K562 (cell line): ENCODE data around the gene BCAM. TPM values are rescaled to one million over a fixed set of nuclear protein-coding genes. Genes with fewer than 3 reads are reported as not detected.

Source experiments
- ATAC-seq: fragments of 200-7000 bp; cut with Tn5 transposase; 3 replicates; pipeline ENCODE4 v1.9.1; 2020; ENCODE audit warnings: moderate library complexity
- BruUV-seq: library from RNA; stranded (reverse); fragments of 400-500 nt; replicated peaks from 2 replicates; lab custom pipeline; 2021; lab: Mats Ljungman, UMichigan
- CTCF ChIA-PET: fragments of 300-600 bp; formaldehyde crosslinking; extraction: SDS; loops from one replicate; lab custom pipeline; 2021; ENCODE audit warnings: low intra/inter-chr PET ratio; lab: Yijun Ruan, JAX
- POLR2A ChIA-PET: fragments of 300-600, 350-650 bp; sonication (Branson Sonifier 250); formaldehyde crosslinking; extraction: SDS; loops from one replicate; lab custom pipeline; 2021; ENCODE audit warnings: antibody characterized with exemption, inconsistent platforms; lab: Yijun Ruan, JAX
- DNase-seq, 4 experiments: peaks; one replicate each; pipeline versions ENCODE4 v3.0.0 to v3.0.0-alpha.2; 2011 to 2018; ENCODE audit warnings: low spot score in 3 of 4, mixed read lengths in 3 of 4; ENCODE audit errors: extremely low read depth in 1 of 4
- FAIRE-seq: peaks from 2 replicates; lab custom pipeline; 2011; peaks lifted over from hg19 to GRCh38; lab: Jason Lieb, UNC
- H2AFZ ChIP-seq: 2 replicates; pipeline ENCODE4 v1.6.0; 2011; ENCODE audit warnings: low read depth, low read length, control low read depth, inconsistent platforms
- H3K27ac ChIP-seq: fragments of 200-600 bp; 3 replicates; pipeline ENCODE4 v1.8.0; 2011; ENCODE audit warnings: low read depth, mild to moderate bottlenecking, control low read depth, inconsistent platforms, low read length, moderate library complexity, mixed read lengths; ENCODE audit errors: extremely low read depth
- H3K27me3 ChIP-seq, 2 experiments: fragments of 300-600 bp in 1 of 2; 2 replicates in 1 of 2; 3 replicates in 1 of 2; pipeline versions ENCODE4 v1.6.0 to v1.8.0; 2011; ENCODE audit warnings: inconsistent platforms in 2 of 2, low read length in 2 of 2, mild to moderate bottlenecking in 1 of 2, mixed read lengths in 1 of 2, moderate library complexity in 1 of 2; ENCODE audit not compliant: control insufficient read depth in 2 of 2, insufficient read depth in 2 of 2
- H3K36me3 ChIP-seq: fragments of 300-600 bp; 3 replicates; pipeline ENCODE4 v1.8.0; 2011; ENCODE audit warnings: mild to moderate bottlenecking, low read length, inconsistent platforms; ENCODE audit not compliant: control insufficient read depth, insufficient read depth
- H3K4me1 ChIP-seq, 2 experiments: fragments of 200-600 bp in 1 of 2; replicated peaks in 1 of 2; 2 replicates in 1 of 2; 3 replicates in 1 of 2; pipeline versions ENCODE4 v1.5.1 to v1.8.0; 2011; ENCODE audit warnings: inconsistent platforms in 2 of 2, low read length in 2 of 2, mild to moderate bottlenecking in 1 of 2, mixed read lengths in 1 of 2, moderate library complexity in 1 of 2; ENCODE audit not compliant: control insufficient read depth in 2 of 2, insufficient read depth in 2 of 2
- H3K4me2 ChIP-seq: 2 replicates; pipeline ENCODE4 v1.6.1; 2011; ENCODE audit warnings: low read length, control low read depth, inconsistent platforms, mixed read lengths; ENCODE audit not compliant: insufficient read depth
- H3K4me3 ChIP-seq: fragments of 200-600 bp; sonication (generic), shearing (Covaris generic); 2 replicates; pipeline ENCODE4 v1.5.1; 2016; ENCODE audit warnings: control low read depth, inconsistent platforms
- H3K79me2 ChIP-seq: fragments of 200-600 bp; 3 replicates; pipeline ENCODE4 v1.8.0; 2011; ENCODE audit warnings: low read length, inconsistent platforms; ENCODE audit not compliant: control insufficient read depth, insufficient read depth
- H3K9ac ChIP-seq, 2 experiments: 2 replicates each; pipeline versions ENCODE4 v1.6.0 to v1.6.1; 2011; ENCODE audit warnings: low read depth in 2 of 2, low read length in 2 of 2, control low read depth in 1 of 2, inconsistent platforms in 1 of 2, mild to moderate bottlenecking in 1 of 2, mixed read lengths in 1 of 2; ENCODE audit not compliant: insufficient read depth in 1 of 2
- H3K9me1 ChIP-seq: one replicate; pipeline ENCODE4 v1.6.0; 2011; ENCODE audit warnings: inconsistent platforms, mild to moderate bottlenecking, low read length, moderate library complexity; ENCODE audit not compliant: control insufficient read depth, insufficient read depth
- H3K9me3 ChIP-seq: replicated peaks from 2 replicates; pipeline ENCODE4 v1.5.1; 2011; ENCODE audit warnings: low read depth, low read length, inconsistent platforms; ENCODE audit not compliant: control insufficient read depth, insufficient read depth
- H4K20me1 ChIP-seq: replicated peaks from 2 replicates; pipeline ENCODE4 v1.6.1; 2011; ENCODE audit warnings: low read length, inconsistent platforms, mixed read lengths; ENCODE audit not compliant: control insufficient read depth, insufficient read depth
- CC2D1A ChIP-seq: fragments of 450-650 bp; IDR thresholded peaks from 2 replicates; pipeline ENCODE4 v1.6.1; 2017; ENCODE audit warnings: mild to moderate bottlenecking
- ESRRA ChIP-seq: fragments of 450-650 bp; IDR thresholded peaks from 2 replicates; pipeline ENCODE4 v1.6.1; 2014; ENCODE audit warnings: low read depth, mild to moderate bottlenecking, moderate library complexity, borderline replicate concordance
- FUS ChIP-seq: fragments of 200-400 bp; formaldehyde crosslinking; optimal IDR thresholded peaks from 2 replicates; pipeline ENCODE3; 2017; ENCODE audit warnings: low read depth, low read length
- MAFF ChIP-seq: IDR thresholded peaks from 2 replicates; pipeline ENCODE4 v1.6.1; 2012; ENCODE audit warnings: low read length, improper control_type of control experiment
- NCOA4 ChIP-seq: fragments of 450-650 bp; IDR thresholded peaks from 2 replicates; pipeline ENCODE4 v1.6.1; 2018; ENCODE audit warnings: mild to moderate bottlenecking; ENCODE audit not compliant: partially characterized antibody
- NFE2 ChIP-seq: IDR thresholded peaks from 2 replicates; pipeline ENCODE4 v1.6.1; 2014; ENCODE audit warnings: antibody characterized with exemption, low read depth
- NFIC ChIP-seq: fragments of 450-650 bp; IDR thresholded peaks from 2 replicates; pipeline ENCODE4 v1.6.1; 2017; ENCODE audit warnings: mild to moderate bottlenecking, inconsistent platforms
- NFYB ChIP-seq: IDR thresholded peaks from 2 replicates; pipeline ENCODE4 v1.6.1; 2011; ENCODE audit warnings: mild to moderate bottlenecking, moderate library complexity; ENCODE audit not compliant: insufficient read length; ENCODE audit errors: extremely low read depth
- POLR3A ChIP-seq: IDR thresholded peaks from 2 replicates; pipeline ENCODE4 v1.6.1; 2011; ENCODE audit warnings: borderline replicate concordance, mild to moderate bottlenecking, moderate library complexity; ENCODE audit not compliant: insufficient read length, insufficient read depth; ENCODE audit errors: extremely low read depth
- PTRF ChIP-seq: fragments of 450-650 bp; IDR thresholded peaks from 2 replicates; pipeline ENCODE4 v1.6.1; 2016; ENCODE audit warnings: mild to moderate bottlenecking, missing genetic modification characterization, missing compliant biosample characterization
- SIX5 ChIP-seq, 2 experiments: IDR thresholded peaks; 2 replicates each; pipeline ENCODE4 v1.6.1; 2011; ENCODE audit warnings: low read length in 2 of 2, borderline replicate concordance in 1 of 2, low read depth in 1 of 2, mild to moderate bottlenecking in 1 of 2, moderate library complexity in 1 of 2; ENCODE audit not compliant: insufficient read depth in 1 of 2
- SMARCC2 ChIP-seq: fragments of 450-650 bp; IDR thresholded peaks from 2 replicates; pipeline ENCODE4 v1.6.1; 2017; ENCODE audit warnings: antibody characterized with exemption, moderate library complexity, mild to moderate bottlenecking, low read depth
- ZNF121 ChIP-seq: sonication (generic); formaldehyde crosslinking; conservative IDR thresholded peaks from 2 replicates; pipeline ENCODE4 v1.8.0; 2022; ENCODE audit warnings: missing genetic modification reagents
- ZNF212 ChIP-seq: fragments of 450-650 bp; formaldehyde crosslinking; IDR thresholded peaks from 2 replicates; pipeline ENCODE4 v1.4.0; 2020; ENCODE audit warnings: mild to moderate bottlenecking
- WGBS: fragments of 100-300 bp; shearing (Covaris generic); methylation state at CpG from one replicate; pipeline ENCODE4 v1.1.6; 2016; ENCODE audit warnings: low coverage, mixed read lengths; ENCODE audit not compliant: insufficient coverage; ENCODE audit errors: missing lambda C conversion rate; 5-methylcytosine and 5-hydroxymethylcytosine counted together
- in situ Hi-C: fragments of 300-500 bp; cut with MboI; formaldehyde crosslinking; loops from 4 replicates; pipeline ENCODE4 v1.15.0; 2018; ENCODE audit warnings: inconsistent platforms, mixed read lengths
- intact Hi-C: fragments of 100-400 bp; cut with micrococcal nuclease; formaldehyde crosslinking; loops from 2 replicates; pipeline ENCODE4 v1.14.2; 2022
- polyA plus RNA-seq, 8 experiments: library from polyadenylated mRNA; depleted of rRNA in 4 of 8; stranded (reverse) in 5 of 8; unstranded in 3 of 8; fragments of >200 nt; fragmentation: Nextera tagmentation in 2 of 8; fragmentation: Illumina TruSeq in 1 of 8; extraction: Ambion mirVana in 2 of 8; extraction: Trizol in 1 of 8; gene quantifications; 2 replicates each; pipeline versions ENCODE4 v1.2.1 to v1.2.3, GENCODE V29; 2011 to 2014; ENCODE audit warnings: inconsistent platforms in 1 of 8, missing spikeins in 1 of 8
- total RNA-seq, 7 experiments: library from RNA; depleted of rRNA in 6 of 7; stranded (reverse); fragments of >200 nt in 6 of 7; fragmentation: Illumina TruSeq in 2 of 7; extraction: Trizol in 2 of 7; gene quantifications; 2 replicates each; pipeline versions ENCODE4 v1.2.1 to v1.2.3, GENCODE V29; 2011 to 2021; ENCODE audit warnings: low replicate concordance in 1 of 7
- TF ChIP-seq, protein P1 (sequence below): sonication (generic); formaldehyde crosslinking; IDR thresholded peaks from 2 replicates; pipeline ENCODE4 v1.8.0; 2023; ENCODE audit warnings: mild to moderate bottlenecking, missing genetic modification reagents
- TF ChIP-seq, protein P2 (sequence below): sonication (generic); formaldehyde crosslinking; IDR thresholded peaks from 2 replicates; pipeline ENCODE4 v1.8.0; 2022; ENCODE audit warnings: mild to moderate bottlenecking, missing genetic modification reagents
- TF ChIP-seq, protein P3 (sequence below): sonication (generic); formaldehyde crosslinking; IDR thresholded peaks from 2 replicates; pipeline ENCODE4 v1.8.1; 2023; ENCODE audit warnings: mild to moderate bottlenecking, missing genetic modification reagents

Gene BCAM
- total and polyA plus RNA-seq, 9 of the 15 experiments (the other 6 are each of a cell fraction or from before 2014, with no cell fraction given): 0.07 to 1.3 (median 0.33) TPM; not detected in 2

DNA sequence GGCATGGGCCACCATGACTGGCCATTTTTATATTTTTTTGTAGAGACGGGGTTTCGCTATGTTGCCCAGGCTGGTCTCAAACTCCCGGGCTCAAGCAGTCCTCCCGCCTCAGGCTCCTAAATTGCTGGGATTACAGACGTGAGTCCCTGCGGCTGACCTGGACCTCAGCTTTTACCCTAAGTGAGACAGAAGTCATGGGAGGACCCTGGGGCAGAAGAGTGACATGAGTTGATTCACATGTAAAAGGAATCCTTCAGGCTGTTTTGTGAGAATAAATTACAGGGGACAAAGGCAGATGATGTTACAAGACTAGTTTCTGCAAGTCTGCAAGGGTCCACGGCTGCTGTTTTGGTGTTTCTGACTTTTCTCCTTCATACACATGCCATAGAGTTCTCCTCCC is 2.6 kb upstream of the BCAM start:
- H3K27ac ChIP-seq: no peak overlapping the region
- in situ Hi-C loops: no loop called here

More for the DNA sequence above, 2.6 kb upstream of the BCAM start:
- POLR2A ChIA-PET: interaction anchor here (1.1 kb wide), 1 partner anchor 121 kb away, joined by 3 read pairs; no protein-coding TSS in a partner anchor
- H3K79me2 ChIP-seq: no peaks in the 10 kb centered on the region
- no peak overlapping the region for H3K4me3 ChIP-seq
- ATAC-seq (no peak), FAIRE-seq (no peak), DNase-seq (no peak)
- no peaks in the 10 kb centered on the region for H3K9me1 ChIP-seq
- H3K9ac ChIP-seq: no peak overlapping the region
- H2AFZ ChIP-seq: no peak overlapping the region
- intact Hi-C loops: no loop called here
- no peaks in the 10 kb centered on the region for H4K20me1 ChIP-seq
- no peak overlapping the region for H3K4me2 ChIP-seq
- CTCF ChIA-PET: no interaction called here
- peaks cover 14 to 38% of the 10 kb centered on the region in 2 experiments; a peak in 4 of 5 replicates for H3K27me3 ChIP-seq
- H3K4me1 ChIP-seq: peaks cover 10 to 17% of the 10 kb centered on the region in 2 experiments; a peak in 4 of 5 replicates
- H3K9me3 ChIP-seq: no peaks in the 10 kb centered on the region
- BruUV-seq: no TSS peak
- 7% methylated on average over 7 of the region's 7 CpGs for WGBS
- TF ChIP-seq ZNF121 (CRISPR knock-in tag): no peak
- no peak for TF ChIP-seq NCOA4
- no peak for TF ChIP-seq CC2D1A
- no peak for TF ChIP-seq MAFF
- TF ChIP-seq, protein P1, sequence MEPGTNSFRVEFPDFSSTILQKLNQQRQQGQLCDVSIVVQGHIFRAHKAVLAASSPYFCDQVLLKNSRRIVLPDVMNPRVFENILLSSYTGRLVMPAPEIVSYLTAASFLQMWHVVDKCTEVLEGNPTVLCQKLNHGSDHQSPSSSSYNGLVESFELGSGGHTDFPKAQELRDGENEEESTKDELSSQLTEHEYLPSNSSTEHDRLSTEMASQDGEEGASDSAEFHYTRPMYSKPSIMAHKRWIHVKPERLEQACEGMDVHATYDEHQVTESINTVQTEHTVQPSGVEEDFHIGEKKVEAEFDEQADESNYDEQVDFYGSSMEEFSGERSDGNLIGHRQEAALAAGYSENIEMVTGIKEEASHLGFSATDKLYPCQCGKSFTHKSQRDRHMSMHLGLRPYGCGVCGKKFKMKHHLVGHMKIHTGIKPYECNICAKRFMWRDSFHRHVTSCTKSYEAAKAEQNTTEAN (CRISPR knock-in tag): no peak
- TF ChIP-seq NFYB: no peak
- TF ChIP-seq FUS: no peak
- TF ChIP-seq NFIC: no peak
- TF ChIP-seq ESRRA: no peak
- TF ChIP-seq, protein P2, sequence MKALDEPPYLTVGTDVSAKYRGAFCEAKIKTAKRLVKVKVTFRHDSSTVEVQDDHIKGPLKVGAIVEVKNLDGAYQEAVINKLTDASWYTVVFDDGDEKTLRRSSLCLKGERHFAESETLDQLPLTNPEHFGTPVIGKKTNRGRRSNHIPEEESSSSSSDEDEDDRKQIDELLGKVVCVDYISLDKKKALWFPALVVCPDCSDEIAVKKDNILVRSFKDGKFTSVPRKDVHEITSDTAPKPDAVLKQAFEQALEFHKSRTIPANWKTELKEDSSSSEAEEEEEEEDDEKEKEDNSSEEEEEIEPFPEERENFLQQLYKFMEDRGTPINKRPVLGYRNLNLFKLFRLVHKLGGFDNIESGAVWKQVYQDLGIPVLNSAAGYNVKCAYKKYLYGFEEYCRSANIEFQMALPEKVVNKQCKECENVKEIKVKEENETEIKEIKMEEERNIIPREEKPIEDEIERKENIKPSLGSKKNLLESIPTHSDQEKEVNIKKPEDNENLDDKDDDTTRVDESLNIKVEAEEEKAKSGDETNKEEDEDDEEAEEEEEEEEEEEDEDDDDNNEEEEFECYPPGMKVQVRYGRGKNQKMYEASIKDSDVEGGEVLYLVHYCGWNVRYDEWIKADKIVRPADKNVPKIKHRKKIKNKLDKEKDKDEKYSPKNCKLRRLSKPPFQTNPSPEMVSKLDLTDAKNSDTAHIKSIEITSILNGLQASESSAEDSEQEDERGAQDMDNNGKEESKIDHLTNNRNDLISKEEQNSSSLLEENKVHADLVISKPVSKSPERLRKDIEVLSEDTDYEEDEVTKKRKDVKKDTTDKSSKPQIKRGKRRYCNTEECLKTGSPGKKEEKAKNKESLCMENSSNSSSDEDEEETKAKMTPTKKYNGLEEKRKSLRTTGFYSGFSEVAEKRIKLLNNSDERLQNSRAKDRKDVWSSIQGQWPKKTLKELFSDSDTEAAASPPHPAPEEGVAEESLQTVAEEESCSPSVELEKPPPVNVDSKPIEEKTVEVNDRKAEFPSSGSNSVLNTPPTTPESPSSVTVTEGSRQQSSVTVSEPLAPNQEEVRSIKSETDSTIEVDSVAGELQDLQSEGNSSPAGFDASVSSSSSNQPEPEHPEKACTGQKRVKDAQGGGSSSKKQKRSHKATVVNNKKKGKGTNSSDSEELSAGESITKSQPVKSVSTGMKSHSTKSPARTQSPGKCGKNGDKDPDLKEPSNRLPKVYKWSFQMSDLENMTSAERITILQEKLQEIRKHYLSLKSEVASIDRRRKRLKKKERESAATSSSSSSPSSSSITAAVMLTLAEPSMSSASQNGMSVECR (CRISPR knock-in tag): no peak
- TF ChIP-seq SMARCC2: no peak
- no peak for TF ChIP-seq ZNF212 (CRISPR knock-in tag)
- TF ChIP-seq NFE2: no peak
- no peak for TF ChIP-seq SIX5 (IDR thresholded peaks at IDR 0.05; ENCODE audit: borderline replicate concordance in 1 of 2, insufficient read depth in 1 of 2, low read depth in 1 of 2, low read length in 2 of 2)
- no peak for TF ChIP-seq PTRF
- TF ChIP-seq, protein P3, sequence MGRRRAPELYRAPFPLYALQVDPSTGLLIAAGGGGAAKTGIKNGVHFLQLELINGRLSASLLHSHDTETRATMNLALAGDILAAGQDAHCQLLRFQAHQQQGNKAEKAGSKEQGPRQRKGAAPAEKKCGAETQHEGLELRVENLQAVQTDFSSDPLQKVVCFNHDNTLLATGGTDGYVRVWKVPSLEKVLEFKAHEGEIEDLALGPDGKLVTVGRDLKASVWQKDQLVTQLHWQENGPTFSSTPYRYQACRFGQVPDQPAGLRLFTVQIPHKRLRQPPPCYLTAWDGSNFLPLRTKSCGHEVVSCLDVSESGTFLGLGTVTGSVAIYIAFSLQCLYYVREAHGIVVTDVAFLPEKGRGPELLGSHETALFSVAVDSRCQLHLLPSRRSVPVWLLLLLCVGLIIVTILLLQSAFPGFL (CRISPR knock-in tag): no peak
- TF ChIP-seq POLR3A: no peak
- H3K36me3 ChIP-seq: no peaks in the 10 kb centered on the region
